Measurements from ENCODE around the gene JMY. TPM values are rescaled to one million over a fixed set of nuclear protein-coding genes. Genes with fewer than 3 reads are reported as not detected.

Gene JMY
- 10 to 100 TPM; 21.3 to 29.0 (median 24.4) TPM for polyA plus RNA-seq (ENCODE audit: insufficient read length in 4 of 4)

GRCh38 chr5:79235634-79236361, at the start of gene JMY:
Gene JMY, plus strand, starts transcription at chr5:79236131. Its CDS starts 520 bp downstream, at chr5:79236651.
- DNase-seq (ENCODE audit: low read depth in 4 of 4, low spot score in 2 of 4) = peak; percentile 59 to 76 (median 64)

GRCh38 chr5:79186455-79186854, 49.5 kb upstream of the JMY start:
- no peak for DNase-seq (ENCODE audit: low read depth in 4 of 4, low spot score in 2 of 4)

GRCh38 chr5:79189439-79190234, 46.3 kb upstream of the JMY start:
- DNase-seq (ENCODE audit: low read depth in 4 of 4, low spot score in 2 of 4) = no peak

- no peak for DNase-seq (ENCODE audit: low read depth in 4 of 4, low spot score in 2 of 4)
Measured at GRCh38 chr5:79190235-79190529, 45.7 kb upstream of the JMY start.

- DNase-seq (ENCODE audit: low read depth in 4 of 4, low spot score in 2 of 4) = no peak
Measured at GRCh38 chr5:79191457-79191856, 44.5 kb upstream of the JMY start.

- no peak for DNase-seq (ENCODE audit: low read depth in 4 of 4, low spot score in 2 of 4)
Measured at GRCh38 chr5:79193643-79194042, 42.3 kb upstream of the JMY start.

- no peak for DNase-seq (ENCODE audit: low read depth in 4 of 4, low spot score in 2 of 4)
Measured at GRCh38 chr5:79200573-79201183, 35.3 kb upstream of the JMY start.

GRCh38 chr5:79201206-79201605, 34.7 kb upstream of the JMY start:
- DNase-seq (ENCODE audit: low read depth in 4 of 4, low spot score in 2 of 4) = no peak

- no peak for DNase-seq (ENCODE audit: low read depth in 4 of 4, low spot score in 2 of 4)
Measured at GRCh38 chr5:79202076-79202475, 33.9 kb upstream of the JMY start.

- DNase-seq (ENCODE audit: low read depth in 4 of 4, low spot score in 2 of 4) = no peak
Measured at GRCh38 chr5:79205965-79206364, 30.0 kb upstream of the JMY start.

- DNase-seq (ENCODE audit: low read depth in 4 of 4, low spot score in 2 of 4) = no peak
Measured at GRCh38 chr5:79206541-79206940, 29.4 kb upstream of the JMY start.

GRCh38 chr5:79209505-79209904, 26.4 kb upstream of the JMY start:
- DNase-seq (ENCODE audit: low read depth in 4 of 4, low spot score in 2 of 4) = no peak

- DNase-seq (ENCODE audit: low read depth in 4 of 4, low spot score in 2 of 4) = no peak
Measured at GRCh38 chr5:79224286-79224984, 11.5 kb upstream of the JMY start.

- no peak for DNase-seq (ENCODE audit: low read depth in 4 of 4, low spot score in 2 of 4)
Measured at GRCh38 chr5:79225026-79225425, 10.9 kb upstream of the JMY start.

- DNase-seq (ENCODE audit: low read depth in 4 of 4, low spot score in 2 of 4) = no peak
Measured at GRCh38 chr5:79225441-79225840, 10.5 kb upstream of the JMY start.

GRCh38 chr5:79227484-79228025, 8.4 kb upstream of the JMY start:
- DNase-seq (ENCODE audit: low read depth in 4 of 4, low spot score in 2 of 4) = no peak

GRCh38 chr5:79229357-79230174, 6.4 kb upstream of the JMY start:
- no peak for DNase-seq (ENCODE audit: low read depth in 4 of 4, low spot score in 2 of 4)

GRCh38 chr5:79235261-79235633, 684 bp upstream of the JMY start:
- no peak for DNase-seq (ENCODE audit: low read depth in 4 of 4, low spot score in 2 of 4)

- peak in 3 of 4 donors; percentile 22 to 28 (median 25) for DNase-seq (ENCODE audit: low read depth in 4 of 4, low spot score in 2 of 4)
Measured at GRCh38 chr5:79236362-79236969, 535 bp downstream of the JMY start.

Measured in left renal cortex interstitium (tissue), 4 donors.